Measurements from ENCODE around the gene AGBL1.

AGBL1 gene

DNA sequence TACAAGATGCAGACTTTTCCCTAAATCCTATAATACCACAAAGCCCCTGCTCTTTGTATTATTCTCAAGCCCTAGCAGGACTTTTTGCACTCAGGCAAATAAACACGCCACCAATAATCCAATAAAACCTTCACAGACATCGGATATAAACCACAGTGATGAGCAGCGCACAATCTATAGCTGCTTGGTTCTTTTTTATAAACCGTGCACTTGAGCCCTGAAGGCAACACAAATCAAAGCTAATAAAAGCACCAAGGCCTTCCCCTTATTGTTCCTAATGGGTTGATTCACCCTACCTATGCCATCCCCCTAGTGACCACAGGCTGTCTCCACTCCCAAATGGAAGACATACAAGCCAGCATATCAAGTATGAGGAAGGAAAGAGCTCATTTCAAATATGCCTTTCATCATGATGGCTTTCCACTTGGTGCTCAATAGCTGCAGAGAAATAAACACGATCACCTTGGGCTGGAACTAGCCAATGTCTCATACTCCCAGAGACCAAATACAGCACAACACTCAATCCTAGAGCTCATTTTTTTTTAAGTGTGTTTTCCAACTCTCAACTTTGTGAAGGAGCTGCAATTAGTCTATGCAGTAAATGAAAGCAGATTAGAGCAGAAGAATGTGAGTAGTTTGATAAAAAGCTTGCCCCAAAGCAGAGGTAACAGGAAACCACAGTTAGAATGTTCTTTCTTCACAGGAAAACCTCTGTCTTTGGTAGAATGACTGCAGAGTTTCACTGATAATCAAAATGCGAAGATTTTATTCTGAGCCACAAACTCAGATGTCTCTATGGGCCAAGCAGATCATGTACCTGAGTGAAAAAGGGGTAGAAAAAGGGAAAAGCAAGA lies 573.9 kb downstream of the AGBL1 start:
- TF ChIP-seq CTCF (IDR thresholded peaks at IDR 0.05; ENCODE audit: borderline replicate concordance, insufficient read depth, low read depth, low read length) = no peak
- H3K4me3 ChIP-seq (ENCODE audit: low read depth, low read length) = no peak overlapping the region

DNA sequence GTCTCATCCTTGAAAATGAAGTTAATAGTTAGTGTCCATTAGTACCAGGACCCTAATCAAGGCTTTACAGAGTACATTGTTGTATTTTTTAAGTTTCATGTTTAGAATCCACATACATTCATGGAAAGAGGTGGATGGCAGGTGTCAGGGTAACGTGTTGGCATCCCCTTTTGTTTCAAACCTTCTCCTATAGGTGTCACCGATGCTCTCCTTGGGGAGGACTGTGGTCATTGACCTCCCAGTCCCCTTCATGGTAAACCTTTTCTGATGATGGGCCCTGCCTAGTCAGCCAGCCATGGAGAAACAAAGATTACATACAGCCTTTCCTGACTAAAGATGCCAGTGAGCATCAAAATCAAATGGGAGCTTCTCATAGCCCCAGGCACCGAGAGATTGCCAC lies 574.8 kb downstream of the AGBL1 start:
- no peak overlapping the region for H3K4me3 ChIP-seq (ENCODE audit: low read depth, low read length)
- no peak for TF ChIP-seq CTCF (IDR thresholded peaks at IDR 0.05; ENCODE audit: borderline replicate concordance, insufficient read depth, low read depth, low read length)

- no peak overlapping the region for H3K4me3 ChIP-seq (ENCODE audit: low read depth, low read length)
- no peak for TF ChIP-seq CTCF (IDR thresholded peaks at IDR 0.05; ENCODE audit: borderline replicate concordance, insufficient read depth, low read depth, low read length)
Observed at GRCh38 chr15:86657305-86657704, 577.6 kb downstream of the AGBL1 start.

- no peak overlapping the region for H3K4me3 ChIP-seq (ENCODE audit: low read depth, low read length)
- TF ChIP-seq CTCF (IDR thresholded peaks at IDR 0.05; ENCODE audit: borderline replicate concordance, insufficient read depth, low read depth, low read length) = no peak
Observed at GRCh38 chr15:86659724-86660411, 580.2 kb downstream of the AGBL1 start.

GRCh38 chr15:86661580-86661979 lies 581.9 kb downstream of the AGBL1 start:
- TF ChIP-seq CTCF (IDR thresholded peaks at IDR 0.05; ENCODE audit: borderline replicate concordance, insufficient read depth, low read depth, low read length) = no peak
- no peak overlapping the region for H3K4me3 ChIP-seq (ENCODE audit: low read depth, low read length)

DNA sequence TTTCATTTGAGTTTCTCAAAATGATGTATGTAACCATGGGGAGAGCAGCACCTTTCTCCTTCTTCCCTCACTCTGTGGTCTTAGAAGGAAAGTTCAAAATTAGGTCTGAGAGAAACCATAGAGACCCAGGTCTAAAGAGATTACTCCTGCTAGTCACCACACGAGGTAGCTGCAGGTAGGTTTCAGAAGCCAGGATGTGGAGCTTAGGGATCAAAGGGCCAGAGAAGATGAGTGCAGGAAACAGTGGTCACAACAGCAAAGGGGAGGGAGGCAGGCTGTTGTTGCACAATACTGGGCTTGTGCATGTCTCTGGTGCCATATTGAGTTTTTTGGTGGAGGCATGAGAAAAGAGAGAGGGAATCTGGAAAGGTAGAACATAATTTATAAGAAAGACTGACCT lies 583.6 kb downstream of the AGBL1 start:
- TF ChIP-seq CTCF (IDR thresholded peaks at IDR 0.05; ENCODE audit: borderline replicate concordance, insufficient read depth, low read depth, low read length) = no peak
- no peak overlapping the region for H3K4me3 ChIP-seq (ENCODE audit: low read depth, low read length)

DNA sequence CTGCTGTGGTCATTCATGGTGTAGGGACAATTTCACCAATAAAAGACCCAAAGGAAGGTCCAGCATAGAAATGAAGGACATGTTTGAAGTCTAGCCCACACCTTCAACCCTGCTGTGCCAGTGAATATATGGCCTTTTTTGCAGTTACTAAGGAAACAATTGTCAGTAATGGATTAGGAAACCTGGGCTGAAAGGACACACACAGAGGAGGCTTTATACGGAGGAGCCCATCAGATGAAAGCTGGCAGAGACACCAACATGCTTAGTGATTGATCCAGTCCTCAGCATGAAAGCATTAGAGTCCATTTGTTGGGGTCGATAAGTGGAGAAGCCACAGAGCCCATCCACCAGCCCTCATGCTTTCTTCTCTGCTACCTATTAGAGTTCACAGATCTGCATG lies 584.3 kb downstream of the AGBL1 start:
- no peak for TF ChIP-seq CTCF (IDR thresholded peaks at IDR 0.05; ENCODE audit: borderline replicate concordance, insufficient read depth, low read depth, low read length)
- H3K4me3 ChIP-seq (ENCODE audit: low read depth, low read length) = no peak overlapping the region

Data from GM12875 (cell line).